HCT116 (cell line): Measurements from ENCODE around the gene TUBB6.

Source experiments
- CTCF ChIP-seq, 3 experiments: fragments of 200-600 bp in 1 of 3; sonication (generic) in 1 of 3; IDR thresholded peaks in 2 of 3; conservative IDR thresholded peaks in 1 of 3; 2 replicates each; pipeline ENCODE4 v1.5.1; 2012 to 2017; ENCODE audit warnings: low read depth in 2 of 3, low read length in 2 of 3, antibody characterized with exemption in 1 of 3, borderline replicate concordance in 1 of 3, control low read depth in 1 of 3, mild to moderate bottlenecking in 1 of 3, mixed read lengths in 1 of 3, mixed run types in 1 of 3, moderate library complexity in 1 of 3; ENCODE audit not compliant: insufficient read depth in 1 of 3
- POLR2A ChIP-seq: IDR thresholded peaks from 2 replicates; pipeline ENCODE4 v1.7.0; 2011; ENCODE audit warnings: borderline replicate concordance; ENCODE audit not compliant: insufficient read depth, insufficient read length; ENCODE audit errors: extremely low read depth

- TF ChIP-seq CTCF (IDR thresholded peaks at IDR 0.05 in 2 of 3, conservative IDR thresholded peaks at IDR 0.05 in 1 of 3; ENCODE audit: borderline replicate concordance in 1 of 3, insufficient read depth in 1 of 3, low read depth in 2 of 3, low read length in 2 of 3) = no peak
- no peak for TF ChIP-seq POLR2A
Measured at GRCh38 chr18:12288403-12288755, 19.7 kb upstream of the TUBB6 start.
